Fibroblast of pulmonary artery (primary cell): ENCODE measurements around the gene GPR183.

Experiments
- DNase-seq: peaks from one replicate; pipeline ENCODE4 v3.0.0-alpha.2; 2010; ENCODE audit warnings: low read depth
- H3K4me3 ChIP-seq: replicated peaks from 2 replicates; pipeline ENCODE4 v1.5.1; 2011; ENCODE audit warnings: low read depth, mild to moderate bottlenecking, control low read depth, low read length, moderate library complexity
- CTCF ChIP-seq: IDR thresholded peaks from 2 replicates; pipeline ENCODE4 v1.5.1; 2011; ENCODE audit warnings: mild to moderate bottlenecking, control low read depth, low read length, inconsistent platforms; ENCODE audit errors: missing control alignments

The GPR183 gene

GRCh38 chr13:99308471-99309087, 1.4 kb upstream of the GPR183 start:
- H3K4me3 ChIP-seq = no peak overlapping the region
- no peak for TF ChIP-seq CTCF
- peak; percentile 68 for DNase-seq

- no peak overlapping the region for H3K4me3 ChIP-seq
- no peak for TF ChIP-seq CTCF
- DNase-seq = peak; percentile 64
Measured at GRCh38 chr13:99307648-99308339, 595 bp upstream of the GPR183 start.

GRCh38 chr13:99305566-99305965, 1.6 kb downstream of the GPR183 start:
- no peak overlapping the region for H3K4me3 ChIP-seq
- no peak for TF ChIP-seq CTCF
- no peak for DNase-seq

GRCh38 chr13:99305158-99305557, 2.0 kb downstream of the GPR183 start:
- no peak overlapping the region for H3K4me3 ChIP-seq
- no peak for DNase-seq
- TF ChIP-seq CTCF = no peak

- TF ChIP-seq CTCF = no peak
- no peak overlapping the region for H3K4me3 ChIP-seq
- no peak for DNase-seq
Measured at GRCh38 chr13:99304541-99304940, 2.7 kb downstream of the GPR183 start.

GRCh38 chr13:99303863-99304521, 3.2 kb downstream of the GPR183 start:
- TF ChIP-seq CTCF = no peak
- no peak for DNase-seq
- H3K4me3 ChIP-seq = no peak overlapping the region
